ENCODE results near the gene SLC17A1.

DNA sequence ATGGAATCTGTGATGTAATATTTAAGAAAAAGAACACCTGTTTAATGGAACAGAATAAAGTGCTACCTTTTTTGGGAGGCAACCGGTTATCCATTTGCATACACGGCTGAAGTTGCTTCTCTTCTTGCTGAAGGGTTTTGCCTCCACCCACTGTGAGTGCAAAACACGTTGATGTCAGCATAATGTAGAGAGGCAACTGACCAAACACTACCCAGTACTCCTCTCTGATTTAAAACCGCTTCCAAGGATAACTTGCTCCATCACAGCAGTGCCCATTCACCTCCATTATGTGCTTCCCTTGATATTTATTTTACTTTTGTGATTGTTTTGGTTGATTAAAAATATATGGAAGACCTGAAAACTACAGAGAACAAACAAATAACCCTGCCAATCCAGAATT is 1.4 kb downstream of the SLC17A1 start:
- TF ChIP-seq POLR2A (IDR thresholded peaks at IDR 0.05; ENCODE audit: extremely low read depth, insufficient read length), result no peak
- no peak for TF ChIP-seq CTCF (IDR thresholded peaks at IDR 0.05; ENCODE audit: low read depth, low read length)
